ENCODE measurements around the gene MIAT.
A peak's percentile ranks its signal among the peaks of the same experiment; 100 is the strongest.

Gene MIAT

GRCh38 chr22:26632422-26633155 lies 24.8 kb upstream of the MIAT start:
- no peak for DNase-seq (ENCODE audit: low spot score)

- DNase-seq (ENCODE audit: low spot score): no peak
These were observed 23.2 kb upstream of the MIAT start for GRCh38 chr22:26634189-26634588.

- DNase-seq (ENCODE audit: low spot score): no peak
These were observed 22.3 kb upstream of the MIAT start for GRCh38 chr22:26635117-26635516.

GRCh38 chr22:26636296-26636695 lies 21.1 kb upstream of the MIAT start:
- no peak for DNase-seq (ENCODE audit: low spot score)

DNA sequence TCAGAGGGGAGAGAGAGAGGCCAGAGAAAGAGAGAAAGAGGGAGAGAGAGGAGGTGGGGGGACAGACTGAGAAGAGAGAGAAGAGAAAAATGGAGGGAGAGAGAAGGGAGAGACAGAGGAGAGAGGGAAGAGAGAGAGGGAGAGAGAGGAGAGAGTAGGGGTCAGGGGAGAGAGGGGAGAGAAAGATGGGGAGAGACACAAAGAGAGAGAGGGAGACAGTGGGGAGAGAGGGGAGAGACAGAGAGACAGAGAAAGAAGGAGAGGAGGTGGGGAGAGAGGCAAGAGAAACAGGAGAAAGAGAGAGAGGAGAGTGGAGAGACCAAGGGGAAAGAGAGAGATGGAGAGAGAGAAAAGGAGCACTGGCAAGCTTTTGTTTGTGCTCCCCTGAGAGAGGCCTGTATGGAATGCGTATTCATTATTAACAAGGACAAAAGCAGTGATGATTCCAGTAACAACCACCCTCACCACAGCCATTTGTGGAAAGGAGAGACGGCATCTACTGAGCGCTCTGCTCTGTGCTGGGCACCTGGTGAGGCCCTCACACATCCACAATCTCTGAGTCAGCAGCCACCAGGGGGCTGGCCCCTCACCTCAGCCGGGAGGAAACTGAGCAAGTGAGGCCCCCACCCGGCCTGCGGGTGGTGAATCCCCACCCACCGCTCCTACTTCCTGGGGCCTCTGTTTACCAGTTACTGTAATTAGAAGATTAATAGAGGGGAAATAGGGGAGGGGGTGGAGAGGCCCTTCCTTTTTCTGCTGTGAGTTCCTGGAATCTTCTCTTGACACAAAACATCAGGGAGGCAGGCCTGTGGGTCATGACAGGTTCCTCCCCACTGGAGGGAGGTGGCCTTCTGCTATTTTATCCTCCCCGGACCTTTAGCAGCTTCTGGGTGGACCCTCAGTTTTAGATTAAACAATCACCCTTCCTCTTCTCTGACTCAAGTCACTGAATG lies 14.6 kb upstream of the MIAT start:
- no peak for DNase-seq (ENCODE audit: low spot score)

- DNase-seq (ENCODE audit: low spot score): no peak
These were observed 13.8 kb upstream of the MIAT start for GRCh38 chr22:26643418-26644100.

GRCh38 chr22:26646158-26646557 lies 11.2 kb upstream of the MIAT start:
- DNase-seq (ENCODE audit: low spot score): peak; percentile 66

- no peak for DNase-seq (ENCODE audit: low spot score)
These were observed 9.3 kb upstream of the MIAT start for GRCh38 chr22:26648011-26648497.

- DNase-seq (ENCODE audit: low spot score): no peak
These were observed 8.6 kb upstream of the MIAT start for GRCh38 chr22:26648528-26649388.

DNA sequence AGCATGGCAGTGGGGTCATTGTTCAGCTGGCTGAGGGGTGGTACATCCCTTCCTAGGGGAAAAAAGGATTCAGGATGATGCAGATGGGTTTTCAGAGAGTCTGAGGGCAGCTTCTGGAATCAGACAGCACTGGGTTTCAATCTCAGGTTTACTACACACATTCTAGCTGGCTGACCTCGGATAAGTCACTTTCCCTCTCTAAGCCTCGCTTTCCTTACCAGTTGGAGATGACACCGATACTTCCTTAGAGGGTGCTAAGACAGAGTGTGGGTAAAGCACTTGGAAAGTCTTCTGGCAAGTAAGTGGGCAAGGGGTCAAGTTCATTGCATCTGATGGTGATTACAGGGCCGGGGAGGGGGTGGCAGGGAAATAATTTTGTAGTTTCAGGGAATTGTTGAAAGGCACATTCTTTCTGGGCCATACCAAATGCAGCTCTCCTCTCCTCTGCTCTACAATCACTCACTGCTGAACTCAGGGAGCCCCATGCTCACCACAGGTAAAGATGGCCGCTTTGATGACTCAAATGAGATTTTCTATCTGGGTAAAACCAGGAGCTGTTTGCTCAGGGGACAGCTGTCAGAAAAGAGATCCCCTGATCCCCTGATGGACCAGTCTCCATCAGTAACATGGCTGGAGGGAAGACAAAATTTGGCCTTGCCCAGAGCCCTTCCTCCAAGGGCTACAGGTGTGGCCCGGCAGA lies 6.5 kb upstream of the MIAT start:
- DNase-seq (ENCODE audit: low spot score): no peak

GRCh38 chr22:26651815-26652214 lies 5.6 kb upstream of the MIAT start:
- no peak for DNase-seq (ENCODE audit: low spot score)

GRCh38 chr22:26658161-26658560 lies 773 bp downstream of the MIAT start:
- no peak for DNase-seq (ENCODE audit: low spot score)

DNA sequence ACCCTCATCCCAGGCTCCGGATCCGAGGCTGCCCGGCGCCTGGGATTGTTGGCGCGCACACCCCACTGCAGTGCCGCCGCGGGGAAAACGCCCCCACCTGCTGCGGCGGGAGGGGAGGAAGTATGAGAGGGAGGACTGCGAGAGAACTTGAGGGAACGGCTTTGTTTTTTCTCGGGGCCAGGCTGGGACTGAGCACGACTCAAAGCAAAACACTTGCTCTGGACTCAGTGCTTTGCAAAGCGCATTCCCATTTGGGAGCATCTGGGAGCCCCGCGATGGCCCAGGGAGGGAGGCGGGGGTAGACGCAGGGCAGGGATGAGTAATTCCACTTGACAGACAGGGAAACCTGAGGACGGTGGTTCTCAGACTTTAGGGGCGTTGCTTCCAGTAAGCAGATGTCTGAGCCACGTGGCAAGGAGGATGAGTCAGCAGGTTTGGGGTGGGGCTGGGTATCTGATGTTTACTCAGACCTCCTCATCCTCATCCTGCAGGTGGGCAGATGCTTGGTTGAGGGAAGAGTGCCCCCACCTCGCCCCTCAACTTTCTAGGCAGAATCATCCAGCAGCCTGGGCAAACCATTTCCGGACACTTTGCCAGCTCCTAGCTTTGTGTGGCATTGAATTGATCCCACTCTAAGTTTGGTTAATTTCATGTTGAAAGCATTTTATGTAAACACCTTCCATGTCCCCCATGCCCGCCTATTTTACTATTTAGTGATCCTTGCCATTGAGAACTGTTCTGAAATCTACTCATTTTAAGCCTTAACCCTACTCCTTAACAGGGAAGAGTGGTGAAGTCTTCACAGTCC lies 1.5 kb downstream of the MIAT start:
- peak; percentile 88 for DNase-seq (ENCODE audit: low spot score)

DNA sequence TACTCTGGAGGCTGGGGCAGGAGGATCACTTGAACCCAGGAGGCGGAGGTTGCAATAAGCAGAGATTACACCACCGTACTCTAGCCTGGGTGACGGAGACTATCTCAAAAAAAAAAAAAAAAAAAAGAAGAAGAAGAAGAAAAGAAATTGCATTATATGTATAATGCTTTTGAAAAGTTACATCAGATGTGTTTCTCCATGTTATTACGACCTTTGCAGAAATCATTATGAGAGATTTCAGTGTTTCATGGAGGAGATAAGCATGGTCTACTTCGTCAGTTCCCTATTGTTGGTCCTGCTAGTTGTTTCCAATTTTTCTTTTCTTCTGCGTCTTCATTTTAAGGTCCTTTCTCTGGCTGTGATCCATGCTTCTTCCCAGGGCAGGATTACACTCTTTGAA lies 3.0 kb downstream of the MIAT start:
- no peak for DNase-seq (ENCODE audit: low spot score)

- DNase-seq (ENCODE audit: low spot score): no peak
These were observed 3.7 kb downstream of the MIAT start for GRCh38 chr22:26660961-26661578.

DNA sequence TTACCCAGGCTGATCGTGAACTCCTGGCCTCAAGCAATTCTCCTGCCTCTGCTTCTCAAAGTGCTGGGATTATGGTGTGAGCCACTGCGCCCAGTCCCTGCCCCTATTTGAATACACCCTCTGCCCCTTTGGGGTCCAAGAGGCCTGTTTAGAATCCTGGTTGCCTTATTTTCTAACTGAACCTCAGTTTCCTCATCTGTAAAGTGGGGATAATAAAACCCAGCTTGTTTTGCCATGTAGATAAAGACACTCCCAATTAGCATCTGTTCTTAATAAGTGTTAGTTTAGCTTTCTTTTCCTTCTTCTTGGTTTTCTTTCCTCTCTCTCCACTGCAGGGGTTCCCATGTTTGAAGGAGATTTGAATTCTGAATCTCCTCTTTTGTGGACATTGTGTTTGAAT lies 4.8 kb downstream of the MIAT start:
- no peak for DNase-seq (ENCODE audit: low spot score)

DNA sequence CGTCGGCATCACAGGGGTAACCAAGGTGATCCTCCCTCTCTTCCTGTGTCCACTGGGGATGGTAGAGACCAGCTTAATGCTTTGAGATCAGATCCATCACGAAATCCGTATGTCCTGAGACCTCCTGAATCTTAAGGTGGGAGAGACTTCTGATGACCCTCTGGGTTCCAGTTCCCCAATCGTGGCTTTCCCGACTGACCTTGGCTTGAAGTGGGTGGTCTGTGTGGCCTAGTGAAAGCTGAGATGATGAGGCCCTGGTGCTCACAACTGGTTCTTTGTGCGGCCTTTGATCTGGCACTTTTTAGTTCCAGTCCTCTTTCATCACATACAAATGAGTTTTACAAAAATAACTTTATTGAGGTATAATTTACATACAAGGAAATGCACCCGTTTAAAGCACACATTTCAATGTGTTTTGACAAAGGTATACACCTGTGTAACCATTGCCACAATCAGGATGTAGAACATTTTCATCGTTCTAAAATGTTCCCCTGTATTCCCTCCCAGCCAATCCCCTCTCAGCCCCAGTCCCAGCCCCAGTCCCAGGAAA lies 6.1 kb downstream of the MIAT start:
- DNase-seq (ENCODE audit: low spot score): no peak

DNA sequence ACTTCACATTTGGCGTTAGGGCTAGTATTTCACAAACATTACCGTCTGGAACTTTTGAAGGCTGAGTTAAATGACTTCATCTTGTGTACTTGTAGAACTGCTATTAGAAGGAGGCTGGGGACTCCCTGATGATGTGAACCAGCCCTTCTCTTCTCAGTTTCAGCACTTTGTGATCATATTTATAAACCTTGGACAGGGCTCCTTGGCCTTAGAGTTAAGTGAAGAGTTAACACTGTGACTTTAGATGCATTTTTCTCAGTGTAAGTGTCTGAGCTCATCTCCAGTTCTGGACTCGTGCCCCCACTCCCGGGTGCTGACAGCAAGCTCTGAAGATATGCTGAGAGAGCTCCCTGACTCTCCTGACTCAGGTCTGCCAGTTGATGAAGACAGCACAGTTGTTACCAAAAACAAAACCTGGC lies 8.4 kb downstream of the MIAT start:
- DNase-seq (ENCODE audit: low spot score): no peak

- no peak for DNase-seq (ENCODE audit: low spot score)
These were observed 9.8 kb downstream of the MIAT start for GRCh38 chr22:26667140-26667539.
